Left ventricle myocardium inferior (tissue), 1 donor: Measurements from ENCODE around the gene STOX1. TPM values are rescaled to one million over a fixed set of nuclear protein-coding genes. Genes with fewer than 3 reads are reported as not detected.
"Not testable (repeated sequence)": the region's sequence is repeated elsewhere in the genome, so short reads cannot be mapped to it uniquely, and the experiment has no call there.

Experiments used
- DNase-seq: peaks from one replicate; pipeline ENCODE4 v3.0.0-alpha.2; 2020
- H3K27ac ChIP-seq: fragments of 200-600 bp; replicated peaks from 2 replicates; pipeline ENCODE4 v1.8.0; 2021
- H3K27me3 ChIP-seq: fragments of 200-600 bp; 2 replicates; pipeline ENCODE4 v1.8.0; 2021; ENCODE audit warnings: low read depth
- H3K36me3 ChIP-seq: fragments of 200-600 bp; 2 replicates; pipeline ENCODE4 v1.8.0; 2021
- H3K4me1 ChIP-seq: fragments of 200-600 bp; 2 replicates; pipeline ENCODE4 v1.8.0; 2021
- H3K4me3 ChIP-seq: fragments of 200-600 bp; 2 replicates; pipeline ENCODE4 v1.8.0; 2021; ENCODE audit warnings: mild to moderate bottlenecking, moderate library complexity
- H3K9me3 ChIP-seq: fragments of 200-600 bp; replicated peaks from 2 replicates; pipeline ENCODE4 v1.8.0; 2021
- intact Hi-C: fragments of 100-400 bp; cut with micrococcal nuclease; formaldehyde crosslinking; loops from one replicate; pipeline ENCODE4 v1.11.0; 2022
- total RNA-seq: library from RNA; stranded (reverse); fragmentation: NEBNext Ultra II Directional; extraction: Animal tissue kit (Norgen Biotek cat#: 25700); gene quantifications from one replicate; pipeline ENCODE4 v1.2.1, GENCODE V29; 2021
- TF ChIP-seq, protein P1 (sequence below): fragments of 200-600 bp; IDR thresholded peaks from 2 replicates; pipeline ENCODE4 v1.8.0; 2021; ENCODE audit warnings: antibody characterized with exemption, mild to moderate bottlenecking, borderline replicate concordance
- donor health status: DM: no; HTN: yes; CAD: no; lungs with severe emphysema.

STOX1 gene
- total RNA-seq, 1 donor from 2014 or later: 0.33 TPM

GRCh38 chr10:68934994-68935393, 107.7 kb downstream of the STOX1 start:
- TF ChIP-seq, protein P1, sequence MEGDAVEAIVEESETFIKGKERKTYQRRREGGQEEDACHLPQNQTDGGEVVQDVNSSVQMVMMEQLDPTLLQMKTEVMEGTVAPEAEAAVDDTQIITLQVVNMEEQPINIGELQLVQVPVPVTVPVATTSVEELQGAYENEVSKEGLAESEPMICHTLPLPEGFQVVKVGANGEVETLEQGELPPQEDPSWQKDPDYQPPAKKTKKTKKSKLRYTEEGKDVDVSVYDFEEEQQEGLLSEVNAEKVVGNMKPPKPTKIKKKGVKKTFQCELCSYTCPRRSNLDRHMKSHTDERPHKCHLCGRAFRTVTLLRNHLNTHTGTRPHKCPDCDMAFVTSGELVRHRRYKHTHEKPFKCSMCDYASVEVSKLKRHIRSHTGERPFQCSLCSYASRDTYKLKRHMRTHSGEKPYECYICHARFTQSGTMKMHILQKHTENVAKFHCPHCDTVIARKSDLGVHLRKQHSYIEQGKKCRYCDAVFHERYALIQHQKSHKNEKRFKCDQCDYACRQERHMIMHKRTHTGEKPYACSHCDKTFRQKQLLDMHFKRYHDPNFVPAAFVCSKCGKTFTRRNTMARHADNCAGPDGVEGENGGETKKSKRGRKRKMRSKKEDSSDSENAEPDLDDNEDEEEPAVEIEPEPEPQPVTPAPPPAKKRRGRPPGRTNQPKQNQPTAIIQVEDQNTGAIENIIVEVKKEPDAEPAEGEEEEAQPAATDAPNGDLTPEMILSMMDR: no peak
- Histone ChIP-seq H3K27me3 (no peaks in the 10 kb centered on the region), H3K4me3 (no peak overlapping the region), H3K4me1 (no peaks in the 10 kb centered on the region), H3K36me3 (peaks cover 74% of the 10 kb centered on the region), H3K9me3 (no peaks in the 10 kb centered on the region), H3K27ac (no peak overlapping the region)
- DNase-seq: no peak
- intact Hi-C loops: no loop called here

DNA sequence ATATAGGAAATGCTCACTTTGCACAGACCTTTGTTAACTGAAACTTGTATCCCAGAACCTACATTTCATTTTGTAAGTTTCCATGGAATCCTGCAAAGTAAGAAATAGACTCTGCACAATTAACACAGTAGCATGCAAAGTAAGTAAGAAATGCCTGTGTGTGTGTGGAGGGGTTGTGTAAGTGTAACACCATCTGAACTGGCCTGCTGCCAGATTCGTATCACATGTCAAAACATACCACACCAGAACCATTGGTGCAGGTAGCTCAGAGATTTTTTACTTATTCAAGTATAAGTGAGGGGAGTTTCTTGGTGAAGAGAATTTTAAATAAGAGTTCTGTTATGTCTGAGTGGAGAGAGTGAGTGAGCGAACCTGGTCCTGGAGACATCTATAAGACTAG, 110.8 kb downstream of the STOX1 start:
- no peaks in the 10 kb centered on the region for H3K9me3 ChIP-seq
- no peak overlapping the region for H3K27ac ChIP-seq
- no peak overlapping the region for H3K4me3 ChIP-seq
- no peaks in the 10 kb centered on the region for H3K4me1 ChIP-seq
- no peaks in the 10 kb centered on the region for H3K27me3 ChIP-seq
- TF ChIP-seq, protein P1: no peak
- DNase-seq: no peak
- H3K36me3 ChIP-seq: peaks cover 91% of the 10 kb centered on the region
- intact Hi-C loops: no loop called here

GRCh38 chr10:68938884-68939283, 111.6 kb downstream of the STOX1 start:
- TF ChIP-seq, protein P1: no peak
- Histone ChIP-seq H3K27me3 (no peaks in the 10 kb centered on the region), H3K36me3 (peaks cover 92% of the 10 kb centered on the region), H3K27ac (no peak overlapping the region), H3K9me3 (no peaks in the 10 kb centered on the region), H3K4me3 (no peak overlapping the region), H3K4me1 (no peaks in the 10 kb centered on the region)
- no peak for DNase-seq
- intact Hi-C loops: no loop called here

- H3K4me1 ChIP-seq, intact Hi-C loops, H3K27me3 ChIP-seq, H3K9me3 ChIP-seq, H3K27ac ChIP-seq, DNase-seq, H3K4me3 ChIP-seq: not testable (repeated sequence)
- peaks cover 94% of the 10 kb centered on the region for H3K36me3 ChIP-seq
These were observed 113.6 kb downstream of the STOX1 start for GRCh38 chr10:68940917-68941316.

Other genes starting within 250 kb of the STOX1 start
- 27.5 TPM for gene CCAR1, start 106.3 kb upstream of the STOX1 start, total RNA-seq
- 20.2 TPM for gene DDX50, start 73.8 kb downstream of the STOX1 start, total RNA-seq
- 21.9 TPM for gene DDX21, start 128.6 kb downstream of the STOX1 start, total RNA-seq
- gene KIFBP, start 161.3 kb downstream of the STOX1 start, total RNA-seq: 51.2 TPM